Esophagus muscularis mucosa (tissue), 3 donors: ENCODE measurements around the gene MRTFB.

Source experiments
- POLR2A ChIP-seq: fragments of 450-650 bp; IDR thresholded peaks from one replicate; pipeline ENCODE4 v1.6.1; 2017; ENCODE audit warnings: antibody characterized with exemption, moderate library complexity, mild to moderate bottlenecking, low read depth
- TF ChIP-seq, protein P1 (sequence below), 3 experiments: fragments of 200-600 bp in 2 of 3; fragments of 450-650 bp in 1 of 3; sonication (generic) in 2 of 3; IDR thresholded peaks; one replicate each; pipeline ENCODE4 v1.5.1; 2017 to 2019; ENCODE audit warnings: antibody characterized with exemption in 3 of 3, mild to moderate bottlenecking in 2 of 3, moderate library complexity in 1 of 3

DNA sequence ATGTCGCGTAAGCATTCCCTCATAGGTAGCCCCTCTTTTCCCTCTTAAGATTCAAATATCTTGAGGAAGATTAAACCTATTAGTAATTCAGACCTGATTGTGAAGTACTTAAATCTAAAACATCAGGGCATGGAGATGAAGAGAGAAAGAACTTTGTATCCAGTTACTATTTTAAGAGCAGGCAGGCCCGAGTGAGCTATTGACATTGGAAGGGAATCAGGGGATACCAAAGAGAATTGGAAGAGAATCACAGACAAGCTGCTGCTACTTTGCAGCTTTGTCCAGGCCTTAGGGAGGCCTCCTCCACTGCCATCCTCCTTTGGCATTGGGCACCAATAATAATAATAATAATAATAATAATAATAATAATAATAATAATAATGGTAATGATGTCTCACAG is 170.5 kb downstream of the MRTFB start:
- TF ChIP-seq, protein P1, sequence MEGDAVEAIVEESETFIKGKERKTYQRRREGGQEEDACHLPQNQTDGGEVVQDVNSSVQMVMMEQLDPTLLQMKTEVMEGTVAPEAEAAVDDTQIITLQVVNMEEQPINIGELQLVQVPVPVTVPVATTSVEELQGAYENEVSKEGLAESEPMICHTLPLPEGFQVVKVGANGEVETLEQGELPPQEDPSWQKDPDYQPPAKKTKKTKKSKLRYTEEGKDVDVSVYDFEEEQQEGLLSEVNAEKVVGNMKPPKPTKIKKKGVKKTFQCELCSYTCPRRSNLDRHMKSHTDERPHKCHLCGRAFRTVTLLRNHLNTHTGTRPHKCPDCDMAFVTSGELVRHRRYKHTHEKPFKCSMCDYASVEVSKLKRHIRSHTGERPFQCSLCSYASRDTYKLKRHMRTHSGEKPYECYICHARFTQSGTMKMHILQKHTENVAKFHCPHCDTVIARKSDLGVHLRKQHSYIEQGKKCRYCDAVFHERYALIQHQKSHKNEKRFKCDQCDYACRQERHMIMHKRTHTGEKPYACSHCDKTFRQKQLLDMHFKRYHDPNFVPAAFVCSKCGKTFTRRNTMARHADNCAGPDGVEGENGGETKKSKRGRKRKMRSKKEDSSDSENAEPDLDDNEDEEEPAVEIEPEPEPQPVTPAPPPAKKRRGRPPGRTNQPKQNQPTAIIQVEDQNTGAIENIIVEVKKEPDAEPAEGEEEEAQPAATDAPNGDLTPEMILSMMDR (IDR thresholded peaks at IDR 0.05): no peak
- no peak for TF ChIP-seq POLR2A
